OCI-LY7 (cell line): ENCODE results near the gene ZSWIM5. TPM values are rescaled to one million over a fixed set of nuclear protein-coding genes. Genes with fewer than 3 reads are reported as not detected.
"Not testable (repeated sequence)": the region's sequence is repeated elsewhere in the genome, so short reads cannot be mapped to it uniquely, and the experiment has no call there.

Experiments
- BruUV-seq: library from RNA; stranded (reverse); fragments of 400-500 nt; replicated peaks from 2 replicates; lab custom pipeline; 2021; lab: Mats Ljungman, UMichigan
- CTCF ChIA-PET: fragments of 300-600 bp; sonication (Branson Sonifier 250); formaldehyde crosslinking; loops from one replicate; lab custom pipeline; 2022; ENCODE audit warnings: antibody characterized with exemption; ENCODE audit not compliant: unreplicated experiment; lab: Charles Lee
- POLR2A ChIA-PET: fragments of 300-600 bp; sonication (Branson Sonifier 250); formaldehyde crosslinking; loops from one replicate; lab custom pipeline; 2022; ENCODE audit warnings: antibody characterized with exemption; lab: Charles Lee
- DNase-seq: peaks from one replicate; pipeline ENCODE4 v3.0.0-alpha.2; 2015; ENCODE audit warnings: low spot score
- H2AFZ ChIP-seq: fragments of 200-600 bp; sonication (generic), shearing (Covaris generic); 2 replicates; pipeline ENCODE4 v1.6.1; 2014; ENCODE audit warnings: mild to moderate bottlenecking, antibody characterized with exemption, low read length, moderate library complexity
- H3K27ac ChIP-seq: fragments of 200-600 bp; sonication (generic); 2 replicates; pipeline ENCODE4 v1.5.1; 2014; ENCODE audit warnings: mixed run types, low read depth, mild to moderate bottlenecking, moderate library complexity, low read length, inconsistent platforms; ENCODE audit not compliant: poor library complexity, severe bottlenecking
- H3K36me3 ChIP-seq: fragments of 200-600 bp; sonication (generic); 2 replicates; pipeline ENCODE4 v1.6.1; 2014; ENCODE audit warnings: mild to moderate bottlenecking, antibody characterized with exemption, low read length, moderate library complexity, mixed read lengths; ENCODE audit not compliant: insufficient read depth
- H3K4me1 ChIP-seq: fragments of 200-600 bp; sonication (generic); 2 replicates; pipeline ENCODE4 v1.5.1; 2014; ENCODE audit warnings: mild to moderate bottlenecking, low read length; ENCODE audit not compliant: insufficient read depth, poor library complexity, severe bottlenecking
- H3K4me2 ChIP-seq: fragments of 200-600 bp; sonication (generic); 2 replicates; pipeline ENCODE4 v1.6.1; 2014; ENCODE audit warnings: mild to moderate bottlenecking, low read length
- H3K4me3 ChIP-seq: fragments of 200-600 bp; sonication (generic); 2 replicates; pipeline ENCODE4 v1.5.1; 2014; ENCODE audit warnings: mild to moderate bottlenecking, low read depth, low read length; ENCODE audit not compliant: poor library complexity, severe bottlenecking
- H3K79me2 ChIP-seq: fragments of 200-600 bp; sonication (generic); 2 replicates; pipeline ENCODE4 v1.6.1; 2016; ENCODE audit warnings: low read depth, mild to moderate bottlenecking, low read length, moderate library complexity, mixed read lengths; ENCODE audit not compliant: insufficient read depth
- H3K9me2 ChIP-seq: fragments of 200-600 bp; sonication (generic); 2 replicates; pipeline ENCODE4 v1.6.1; 2016; ENCODE audit warnings: mild to moderate bottlenecking, low read length, mixed read lengths; ENCODE audit not compliant: insufficient read depth
- H3K9me3 ChIP-seq: fragments of 200-600 bp; sonication (generic); 2 replicates; pipeline ENCODE4 v1.6.1; 2014; ENCODE audit warnings: mild to moderate bottlenecking, mixed run types, low read length, mixed read lengths
- H4K20me1 ChIP-seq: fragments of 200-600 bp; sonication (generic); 2 replicates; pipeline ENCODE4 v1.6.1; 2014; ENCODE audit warnings: mild to moderate bottlenecking, antibody characterized with exemption, low read length, moderate library complexity, mixed read lengths; ENCODE audit not compliant: insufficient read depth
- CTCF ChIP-seq: fragments of 200-600 bp; sonication (generic); conservative IDR thresholded peaks from 2 replicates; pipeline ENCODE4 v1.5.1; 2014; ENCODE audit warnings: mild to moderate bottlenecking, antibody characterized with exemption, low read length, moderate library complexity, mixed read lengths
- EZH2phosphoT487 ChIP-seq: fragments of 200-600 bp; sonication (generic); IDR thresholded peaks from 2 replicates; pipeline ENCODE4 v1.6.1; 2018; ENCODE audit warnings: low read depth, borderline replicate concordance, mild to moderate bottlenecking, mixed run types, antibody characterized with exemption, low read length, moderate library complexity, mixed read lengths
- intact Hi-C: fragments of 100-400 bp; cut with micrococcal nuclease; formaldehyde crosslinking; loops from one replicate; pipeline ENCODE4 v1.10.0; 2022; ENCODE audit not compliant: unreplicated experiment
- total RNA-seq, 2 experiments: library from RNA; depleted of rRNA in 1 of 2; stranded (reverse); fragments of >200 nt in 1 of 2; shearing (Covaris generic) in 1 of 2; gene quantifications; 2 replicates each; pipeline ENCODE4 v1.2.3, GENCODE V29; 2014 to 2022

ZSWIM5 gene
- total RNA-seq, 2 experiments from 2014 or later = 0.28 to 0.42 TPM

- Histone ChIP-seq H3K4me1 (no peaks in the 10 kb centered on the region), H3K9me2 (no peaks in the 10 kb centered on the region), H3K79me2 (no peaks in the 10 kb centered on the region), H3K9me3 (no peaks in the 10 kb centered on the region), H3K36me3 (no peaks in the 10 kb centered on the region), H4K20me1 (no peaks in the 10 kb centered on the region), H3K4me2 (no peak overlapping the region), H3K27ac (no peak overlapping the region), H3K4me3 (no peak overlapping the region), H2AFZ (no peak overlapping the region)
- ChIA-PET CTCF (no interaction called here), POLR2A (no interaction called here)
- DNase-seq = no peak
- TF ChIP-seq EZH2phosphoT487 (no peak), CTCF (no peak)
- intact Hi-C loops = no loop called here
- BruUV-seq = no TSS peak
Measured at GRCh38 chr1:45097944-45098343, 108.5 kb downstream of the ZSWIM5 start.

- no peak overlapping the region for H3K4me2 ChIP-seq
- no peaks in the 10 kb centered on the region for H3K9me2 ChIP-seq
- no peaks in the 10 kb centered on the region for H3K79me2 ChIP-seq
- no peak overlapping the region for H3K4me3 ChIP-seq
- H2AFZ ChIP-seq = no peak overlapping the region
- intact Hi-C loops = no loop called here
- POLR2A ChIA-PET = no interaction called here
- no peaks in the 10 kb centered on the region for H3K4me1 ChIP-seq
- TF ChIP-seq EZH2phosphoT487 = no peak
- no peak for TF ChIP-seq CTCF
- BruUV-seq = no TSS peak
- CTCF ChIA-PET = no interaction called here
- H3K27ac ChIP-seq = no peak overlapping the region
- no peaks in the 10 kb centered on the region for H3K9me3 ChIP-seq
- H3K36me3 ChIP-seq = no peaks in the 10 kb centered on the region
- no peak for DNase-seq
- no peaks in the 10 kb centered on the region for H4K20me1 ChIP-seq
Measured at GRCh38 chr1:45097079-45097478, 109.3 kb downstream of the ZSWIM5 start.

- TF ChIP-seq EZH2phosphoT487 (no peak), CTCF (no peak)
- no peak overlapping the region for H3K4me2 ChIP-seq
- no peak for DNase-seq
- no peaks in the 10 kb centered on the region for H3K4me1 ChIP-seq
- H4K20me1 ChIP-seq = no peaks in the 10 kb centered on the region
- no peaks in the 10 kb centered on the region for H3K79me2 ChIP-seq
- ChIA-PET POLR2A (no interaction called here), CTCF (no interaction called here)
- intact Hi-C loops = no loop called here
- BruUV-seq = no TSS peak
- no peak overlapping the region for H3K4me3 ChIP-seq
- no peaks in the 10 kb centered on the region for H3K9me2 ChIP-seq
- H2AFZ ChIP-seq = no peak overlapping the region
- no peaks in the 10 kb centered on the region for H3K9me3 ChIP-seq
- H3K27ac ChIP-seq = no peak overlapping the region
- H3K36me3 ChIP-seq = no peaks in the 10 kb centered on the region
Measured at GRCh38 chr1:45095450-45095849, 111.0 kb downstream of the ZSWIM5 start.

- H3K36me3 ChIP-seq, H3K9me2 ChIP-seq, H2AFZ ChIP-seq, POLR2A ChIA-PET, intact Hi-C loops, BruUV-seq, H3K27ac ChIP-seq, DNase-seq, H4K20me1 ChIP-seq, H3K4me1 ChIP-seq, H3K9me3 ChIP-seq, H3K4me2 ChIP-seq, CTCF ChIA-PET, H3K79me2 ChIP-seq, H3K4me3 ChIP-seq: not testable (repeated sequence)
Measured at GRCh38 chr1:45094371-45094770, 112.0 kb downstream of the ZSWIM5 start.
